HepG2 (cell line): ENCODE results near the gene ZNF195. TPM values are rescaled to one million over a fixed set of nuclear protein-coding genes. Genes with fewer than 3 reads are reported as not detected.
"Not testable (repeated sequence)": the region's sequence is repeated elsewhere in the genome, so short reads cannot be mapped to it uniquely, and the experiment has no call there.

Experiments used
- ATAC-seq: fragments of 200-7000 bp; cut with Tn5 transposase; 3 replicates; pipeline ENCODE4 v1.9.1; 2020; ENCODE audit warnings: mild to moderate bottlenecking, moderate library complexity
- BruUV-seq: library from RNA; stranded (reverse); fragments of 400-500 nt; replicated peaks from 2 replicates; lab custom pipeline; 2021; lab: Mats Ljungman, UMichigan
- CTCF ChIA-PET: fragments of 300-600 bp; formaldehyde crosslinking; extraction: SDS; loops from one replicate; lab custom pipeline; 2021; ENCODE audit warnings: low total read pairs, inconsistent platforms, low intra/inter-chr PET ratio; lab: Yijun Ruan, JAX
- POLR2A ChIA-PET: fragments of 350-600 bp; sonication (Branson Sonifier 250); formaldehyde crosslinking; loops from one replicate; lab custom pipeline; 2020; ENCODE audit warnings: antibody characterized with exemption, inconsistent platforms; lab: Yijun Ruan, JAX
- DNase-seq: peaks from one replicate; pipeline ENCODE4 v3.0.0-alpha.2; 2015; ENCODE audit warnings: low spot score
- FAIRE-seq: peaks from 3 replicates; lab custom pipeline; 2011; peaks lifted over from hg19 to GRCh38; lab: Jason Lieb, UNC
- H2AFZ ChIP-seq: one replicate; pipeline ENCODE4 v1.6.1; 2011; ENCODE audit warnings: low read length, inconsistent platforms
- H3K27ac ChIP-seq: fragments of 300-600 bp; 3 replicates; pipeline ENCODE4 v1.8.0; 2011; ENCODE audit warnings: mixed run types, mild to moderate bottlenecking, mixed read lengths, low read length, inconsistent platforms; ENCODE audit not compliant: insufficient read depth; ENCODE audit errors: extremely low read length
- H3K27me3 ChIP-seq, 2 experiments: fragments of 200-600 bp in 1 of 2; 2 replicates in 1 of 2; 3 replicates in 1 of 2; pipeline versions ENCODE4 v1.6.0 to v1.8.0; 2011; ENCODE audit warnings: low read length in 2 of 2, mild to moderate bottlenecking in 2 of 2, moderate library complexity in 2 of 2, inconsistent platforms in 1 of 2; ENCODE audit not compliant: insufficient read depth in 2 of 2, control insufficient read depth in 1 of 2
- H3K36me3 ChIP-seq, 2 experiments: fragments of 200-600 bp in 1 of 2; replicated peaks in 1 of 2; 2 replicates in 1 of 2; 3 replicates in 1 of 2; pipeline versions ENCODE4 v1.5.1 to v1.8.0; 2011; ENCODE audit warnings: low read length in 2 of 2, inconsistent platforms in 1 of 2; ENCODE audit not compliant: insufficient read depth in 2 of 2, control insufficient read depth in 1 of 2
- H3K4me1 ChIP-seq: 2 replicates; pipeline ENCODE4 v1.5.1; 2012; ENCODE audit warnings: low read length, inconsistent platforms; ENCODE audit not compliant: insufficient read depth
- H3K4me2 ChIP-seq: 2 replicates; pipeline ENCODE4 v1.6.0; 2011; ENCODE audit warnings: low read depth, low read length, inconsistent platforms
- H3K4me3 ChIP-seq, 3 experiments: fragments of 200-600 bp in 1 of 3; sonication (generic), shearing (Covaris generic) in 1 of 3; replicated peaks in 1 of 3; 2 replicates each; pipeline ENCODE4 v1.5.1; 2011 to 2016; ENCODE audit warnings: low read length in 3 of 3, inconsistent platforms in 2 of 3, low read depth in 2 of 3, mild to moderate bottlenecking in 2 of 3, control low read depth in 1 of 3, mixed read lengths in 1 of 3; ENCODE audit not compliant: insufficient read depth in 1 of 3
- H3K79me2 ChIP-seq: one replicate; pipeline ENCODE4 v1.6.1; 2011; ENCODE audit warnings: low read length, inconsistent platforms; ENCODE audit not compliant: insufficient read depth
- H3K9ac ChIP-seq: 2 replicates; pipeline ENCODE4 v1.6.0; 2011; ENCODE audit warnings: mild to moderate bottlenecking, low read depth, low read length, inconsistent platforms; ENCODE audit not compliant: insufficient read depth
- H3K9me3 ChIP-seq: 2 replicates; pipeline ENCODE4 v1.5.1; 2012; ENCODE audit warnings: mild to moderate bottlenecking, low read length
- H4K20me1 ChIP-seq: 2 replicates; pipeline ENCODE4 v1.6.0; 2011; ENCODE audit warnings: inconsistent platforms, mild to moderate bottlenecking, low read length, moderate library complexity; ENCODE audit not compliant: insufficient read depth
- CTCF ChIP-seq: sonication (generic); formaldehyde crosslinking; IDR thresholded peaks from 2 replicates; pipeline ENCODE4 v1.5.0; 2020; ENCODE audit warnings: mild to moderate bottlenecking, missing genetic modification reagents, moderate library complexity
- SMC3 ChIP-seq: IDR thresholded peaks from 2 replicates; pipeline ENCODE4 v1.6.1; 2011; ENCODE audit warnings: low read length, improper control_type of control experiment
- STAG1 ChIP-seq: sonication (generic); formaldehyde crosslinking; IDR thresholded peaks from 2 replicates; pipeline ENCODE4 v1.4.0; 2020; ENCODE audit warnings: missing genetic modification reagents
- ZBTB40 ChIP-seq, 2 experiments: fragments of 450-650 bp in 1 of 2; sonication (generic) in 1 of 2; formaldehyde crosslinking in 1 of 2; IDR thresholded peaks; 2 replicates each; pipeline versions ENCODE4 v1.6.1 to v1.8.0; 2016 to 2022; ENCODE audit warnings: antibody characterized with exemption in 1 of 2, mild to moderate bottlenecking in 1 of 2, missing genetic modification reagents in 1 of 2
- WGBS: methylation state at CpG from one replicate; pipeline ENCODE4 v1.1.6; 2017; ENCODE audit warnings: low lambda C conversion rate; 5-methylcytosine and 5-hydroxymethylcytosine counted together
- in situ Hi-C: cut with HindIII; loops from 2 replicates; pipeline ENCODE4 v1.10.0; 2017; ENCODE audit warnings: low pct_unique_long_range_greater_than_20kb; ENCODE audit not compliant: extremely low pct_ligation_motif_present
- intact Hi-C: fragments of 100-400 bp; cut with micrococcal nuclease; formaldehyde crosslinking; loops from one replicate; pipeline ENCODE4 v1.10.0; 2022; ENCODE audit not compliant: unreplicated experiment
- polyA plus RNA-seq, 8 experiments: library from polyadenylated mRNA; depleted of rRNA in 3 of 8; stranded (reverse) in 7 of 8; unstranded in 1 of 8; fragments of >200 nt; fragmentation: Illumina TruSeq in 4 of 8; extraction: Trizol in 4 of 8; gene quantifications; 2 replicates each; pipeline versions ENCODE4 v1.2.1 to v1.2.3, GENCODE V29; 2011 to 2016; ENCODE audit warnings: low read depth in 4 of 8, missing spikeins in 1 of 8, mixed read lengths in 1 of 8; ENCODE audit not compliant: insufficient read depth in 1 of 8
- total RNA-seq, 5 experiments: library from RNA; depleted of rRNA; stranded (reverse); fragments of >200 nt; fragmentation: Illumina TruSeq; extraction: Trizol; gene quantifications; 2 replicates each; pipeline ENCODE4 v1.2.3, GENCODE V29; 2016; ENCODE audit warnings: low read depth in 1 of 5

ZNF195 gene
- total and polyA plus RNA-seq, 2 of the 13 experiments (the other 11 are each of a cell fraction or from before 2014, with no cell fraction given): 17.3 to 31.4 TPM

- in situ Hi-C loops, H3K4me1 ChIP-seq, H4K20me1 ChIP-seq, H3K4me3 ChIP-seq, H3K36me3 ChIP-seq, H3K4me2 ChIP-seq, H3K9me3 ChIP-seq, FAIRE-seq, H2AFZ ChIP-seq, H3K27ac ChIP-seq, H3K79me2 ChIP-seq, H3K27me3 ChIP-seq, BruUV-seq, H3K9ac ChIP-seq, ATAC-seq: not testable (repeated sequence)
- peak; percentile 63 for DNase-seq
- TF ChIP-seq SMC3 (peak; percentile 49), STAG1 (CRISPR knock-in tag) (peak; percentile 49; the same call in 1 of the 2 replicates), CTCF (CRISPR knock-in tag) (peak; percentile 45; the same call in 1 of the 2 replicates)
- CTCF ChIA-PET: interaction anchor here (1.4 kb wide), 1 partner anchor 67 kb away, joined by 30 read pairs; no protein-coding TSS in a partner anchor
- POLR2A ChIA-PET: interaction anchor here (0.7 kb wide), 1 partner anchor 29 kb away, joined by 3 read pairs; the partner anchor contains the start of gene ZNF195
- intact Hi-C loops: loop anchor here (10.0 kb wide), 1 partner anchor 64 kb away; no protein-coding TSS in a partner anchor
- 1% methylated on average over 11 of the region's 12 CpGs for WGBS
These were observed 29.8 kb upstream of the ZNF195 start for GRCh38 chr11:3408722-3409121.

GRCh38 chr11:3408058-3408605 is 29.2 kb upstream of the ZNF195 start:
- 31% methylated on average over 8 of the region's 8 CpGs for WGBS
- H3K9me3 ChIP-seq; ATAC-seq; H3K27me3 ChIP-seq; H3K27ac ChIP-seq; FAIRE-seq; H2AFZ ChIP-seq; H3K4me3 ChIP-seq; H3K36me3 ChIP-seq; H3K4me2 ChIP-seq; H3K79me2 ChIP-seq; BruUV-seq; H3K4me1 ChIP-seq; DNase-seq; H4K20me1 ChIP-seq; in situ Hi-C loops; H3K9ac ChIP-seq; TF ChIP-seq ZBTB40 (IDR thresholded peaks at IDR 0.05): not testable (repeated sequence)
- peak; percentile 70 for TF ChIP-seq ZBTB40 (CRISPR knock-in tag; IDR thresholded peaks at IDR 0.05)
- intact Hi-C loops: loop anchor here (10.0 kb wide), 1 partner anchor 63 kb away; no protein-coding TSS in a partner anchor
- CTCF ChIA-PET: interaction anchor here (1.4 kb wide), 1 partner anchor 67 kb away, joined by 30 read pairs; no protein-coding TSS in a partner anchor
- POLR2A ChIA-PET: interaction anchor here (0.7 kb wide), 1 partner anchor 29 kb away, joined by 3 read pairs; the partner anchor contains the start of gene ZNF195
